K562 (cell line): Measurements from ENCODE around the gene C19orf47. TPM values are rescaled to one million over a fixed set of nuclear protein-coding genes. Genes with fewer than 3 reads are reported as not detected.

ENCODE experiments used
- ARID3A ChIP-seq: IDR thresholded peaks from 2 replicates; pipeline ENCODE4 v1.6.1; 2012; ENCODE audit warnings: low read depth, low read length, improper control_type of control experiment, borderline replicate concordance
- FOXA1 ChIP-seq: fragments of 450-650 bp; IDR thresholded peaks from 2 replicates; pipeline ENCODE4 v1.6.1; 2016; ENCODE audit warnings: mild to moderate bottlenecking, borderline replicate concordance
- HNRNPK ChIP-seq: fragments of 200-400 bp; formaldehyde crosslinking; IDR thresholded peaks from one replicate; pipeline ENCODE4 v1.6.1; 2018; ENCODE audit warnings: mild to moderate bottlenecking, low read depth, low read length; ENCODE audit not compliant: poor library complexity, severe bottlenecking
- IRF2 ChIP-seq: sonication (generic); formaldehyde crosslinking; IDR thresholded peaks from 2 replicates; pipeline ENCODE4 v1.8.1; 2022; ENCODE audit warnings: mild to moderate bottlenecking, missing genetic modification reagents
- JUND ChIP-seq, 2 experiments: IDR thresholded peaks; 2 replicates in 1 of 2; 3 replicates in 1 of 2; pipeline ENCODE4 v1.6.1; 2011; ENCODE audit warnings: borderline replicate concordance in 2 of 2, low read depth in 2 of 2, low read length in 2 of 2, improper control_type of control experiment in 1 of 2, missing biosample characterization in 1 of 2, missing genetic modification characterization in 1 of 2, missing genetic modification reagents in 1 of 2
- RFX1 ChIP-seq: fragments of 450-650 bp; IDR thresholded peaks from 2 replicates; pipeline ENCODE4 v1.6.1; 2016; ENCODE audit warnings: mild to moderate bottlenecking, moderate library complexity
- SUPT5H ChIP-seq: fragments of 450-650 bp; IDR thresholded peaks from 2 replicates; pipeline ENCODE4 v1.6.1; 2016
- polyA plus RNA-seq, 8 experiments: library from polyadenylated mRNA; depleted of rRNA in 4 of 8; stranded (reverse) in 5 of 8; unstranded in 3 of 8; fragments of >200 nt; fragmentation: Nextera tagmentation in 2 of 8; fragmentation: Illumina TruSeq in 1 of 8; extraction: Ambion mirVana in 2 of 8; extraction: Trizol in 1 of 8; gene quantifications; 2 replicates each; pipeline versions ENCODE4 v1.2.1 to v1.2.3, GENCODE V29; 2011 to 2014; ENCODE audit warnings: inconsistent platforms in 1 of 8, missing spikeins in 1 of 8
- total RNA-seq, 7 experiments: library from RNA; depleted of rRNA in 6 of 7; stranded (reverse); fragments of >200 nt in 6 of 7; fragmentation: Illumina TruSeq in 2 of 7; extraction: Trizol in 2 of 7; gene quantifications; 2 replicates each; pipeline versions ENCODE4 v1.2.1 to v1.2.3, GENCODE V29; 2011 to 2021; ENCODE audit warnings: low replicate concordance in 1 of 7
- TF ChIP-seq, protein P1 (sequence below): fragments of 450-650 bp; conservative IDR thresholded peaks from 2 replicates; pipeline ENCODE4 v1.6.1; 2016; ENCODE audit warnings: missing genetic modification characterization, low read depth, mild to moderate bottlenecking, control low read depth, missing compliant biosample characterization
- TF ChIP-seq, protein P2 (sequence below), 2 experiments: fragments of 450-650 bp in 1 of 2; sonication (generic) in 1 of 2; formaldehyde crosslinking in 1 of 2; IDR thresholded peaks in 1 of 2; conservative IDR thresholded peaks in 1 of 2; 2 replicates each; pipeline versions ENCODE4 v1.6.1 to v1.8.1; 2016 to 2023; ENCODE audit warnings: mild to moderate bottlenecking in 2 of 2, moderate library complexity in 2 of 2, inconsistent platforms in 1 of 2, missing genetic modification reagents in 1 of 2

C19orf47 gene
- total and polyA plus RNA-seq, 9 of the 15 experiments (the other 6 are each of a cell fraction or from before 2014, with no cell fraction given), result 0.08 to 26.1 (median 14.7) TPM

DNA sequence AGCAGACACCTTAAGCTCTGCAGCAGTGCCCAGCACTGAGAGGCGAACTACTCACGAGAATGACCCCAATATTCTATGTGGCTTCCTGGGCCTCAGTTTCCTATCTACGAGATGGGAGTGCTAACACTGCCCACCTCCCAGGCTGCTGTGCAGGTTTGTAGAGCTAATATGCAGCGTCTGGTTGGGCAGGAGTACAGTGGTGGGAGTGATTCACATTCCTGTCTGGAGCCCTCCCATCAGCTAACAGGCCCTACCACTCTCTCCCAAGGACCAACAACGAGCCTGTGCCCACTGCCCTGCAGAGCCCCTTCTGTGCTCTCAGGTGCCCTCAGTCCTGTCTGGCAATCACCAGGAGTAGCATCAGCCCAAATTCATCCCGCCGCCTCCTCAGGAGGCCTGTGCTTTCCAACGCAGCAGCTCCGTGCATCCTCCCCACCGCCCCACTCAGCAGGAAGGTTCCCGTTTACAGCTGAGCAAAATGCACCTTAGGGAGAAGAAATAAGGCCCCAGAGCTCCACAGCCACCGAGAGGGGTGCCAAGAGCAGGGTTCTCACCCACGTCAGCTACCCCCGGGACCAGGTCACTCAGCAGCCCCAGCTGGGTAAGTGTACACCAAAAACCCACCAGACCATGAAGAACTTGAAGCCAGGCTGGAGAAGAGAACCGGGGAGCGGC lies 69.7 kb downstream of the C19orf47 start (continued):
- TF ChIP-seq ARID3A (no peak), RFX1 (no peak), HNRNPK (no peak), JUND (IDR thresholded peaks at IDR 0.05; ENCODE audit: borderline replicate concordance, low read depth, low read length) (no peak), JUND (tag; IDR thresholded peaks at IDR 0.05; ENCODE audit: borderline replicate concordance, low read depth, low read length) (no peak), FOXA1 (no peak), SUPT5H (no peak), IRF2 (CRISPR knock-in tag) (no peak)
- TF ChIP-seq, protein P1, sequence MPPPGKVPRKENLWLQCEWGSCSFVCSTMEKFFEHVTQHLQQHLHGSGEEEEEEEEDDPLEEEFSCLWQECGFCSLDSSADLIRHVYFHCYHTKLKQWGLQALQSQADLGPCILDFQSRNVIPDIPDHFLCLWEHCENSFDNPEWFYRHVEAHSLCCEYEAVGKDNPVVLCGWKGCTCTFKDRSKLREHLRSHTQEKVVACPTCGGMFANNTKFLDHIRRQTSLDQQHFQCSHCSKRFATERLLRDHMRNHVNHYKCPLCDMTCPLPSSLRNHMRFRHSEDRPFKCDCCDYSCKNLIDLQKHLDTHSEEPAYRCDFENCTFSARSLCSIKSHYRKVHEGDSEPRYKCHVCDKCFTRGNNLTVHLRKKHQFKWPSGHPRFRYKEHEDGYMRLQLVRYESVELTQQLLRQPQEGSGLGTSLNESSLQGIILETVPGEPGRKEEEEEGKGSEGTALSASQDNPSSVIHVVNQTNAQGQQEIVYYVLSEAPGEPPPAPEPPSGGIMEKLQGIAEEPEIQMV (tag), result no peak
- TF ChIP-seq, protein P2, sequence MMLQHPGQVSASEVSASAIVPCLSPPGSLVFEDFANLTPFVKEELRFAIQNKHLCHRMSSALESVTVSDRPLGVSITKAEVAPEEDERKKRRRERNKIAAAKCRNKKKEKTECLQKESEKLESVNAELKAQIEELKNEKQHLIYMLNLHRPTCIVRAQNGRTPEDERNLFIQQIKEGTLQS (IDR thresholded peaks at IDR 0.05), result no peak
- TF ChIP-seq, protein P2 (CRISPR knock-in tag; conservative IDR thresholded peaks at IDR 0.05), result no peak
- TF ChIP-seq, all 486 proteins: peak for 0
